NCI-H1694 (cell line): ENCODE results near the gene TUBA3E.
"Not testable (repeated sequence)": the region's sequence is repeated elsewhere in the genome, so short reads cannot be mapped to it uniquely, and the experiment has no call there.

Experiments
- DNase-seq: peaks from one replicate; lab custom pipeline; 2025; lab: John Stamatoyannopoulos, UW

Gene TUBA3E

GRCh38 chr2:130198343-130198742 is at the start of gene TUBA3E:
Gene TUBA3E, minus strand, starts transcription at chr2:130198439. Its CDS starts 79 bp downstream, at chr2:130198360.
- DNase-seq: no peak

GRCh38 chr2:130246430-130246829 is 48.2 kb upstream of the TUBA3E start:
- no peak for DNase-seq

DNA sequence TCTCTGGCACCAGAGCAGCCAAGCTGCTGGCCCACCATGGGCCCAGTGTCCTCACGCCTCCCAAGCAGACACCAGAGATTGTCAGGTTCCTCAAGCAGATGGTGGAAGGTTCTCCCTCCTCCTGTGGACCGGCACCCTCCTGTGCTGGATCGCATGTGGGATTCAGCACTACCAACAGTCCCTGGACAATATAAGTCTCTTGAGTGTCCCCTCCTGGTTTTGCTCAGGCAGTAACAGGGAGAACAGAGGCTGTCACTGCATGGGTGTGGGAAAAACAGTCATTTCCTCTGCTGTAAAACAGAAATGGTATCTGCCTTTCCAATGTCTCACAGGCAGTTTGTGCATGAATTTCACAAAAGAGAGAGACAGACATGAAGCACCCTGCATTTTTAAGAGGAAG is 47.7 kb upstream of the TUBA3E start:
- no peak for DNase-seq

- DNase-seq: no peak
Measured at GRCh38 chr2:130243359-130243758, 45.1 kb upstream of the TUBA3E start.

GRCh38 chr2:130241041-130241707 is 42.9 kb upstream of the TUBA3E start:
- no peak for DNase-seq

- not testable (repeated sequence) for DNase-seq
Measured at GRCh38 chr2:130239581-130239980, 41.3 kb upstream of the TUBA3E start.

DNA sequence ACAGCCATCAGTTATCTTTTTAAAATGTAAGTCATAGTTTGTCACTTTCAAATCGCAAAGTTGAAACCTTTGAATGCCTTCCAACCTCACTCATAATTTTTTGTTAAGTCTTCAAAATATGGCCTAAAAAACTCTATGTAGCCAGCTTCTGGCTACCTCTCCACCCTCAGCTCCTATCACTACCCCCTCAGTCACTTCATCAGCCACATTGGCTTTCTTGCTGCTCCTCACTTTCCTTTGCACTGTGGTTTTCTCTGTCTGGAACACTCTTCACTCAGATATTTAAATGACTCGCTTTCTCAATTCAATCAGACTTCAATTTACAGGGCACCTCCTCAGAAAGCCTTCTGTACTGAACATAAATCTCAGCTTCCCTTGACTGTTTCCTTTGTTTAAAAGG is 34.8 kb upstream of the TUBA3E start:
- not testable (repeated sequence) for DNase-seq

DNA sequence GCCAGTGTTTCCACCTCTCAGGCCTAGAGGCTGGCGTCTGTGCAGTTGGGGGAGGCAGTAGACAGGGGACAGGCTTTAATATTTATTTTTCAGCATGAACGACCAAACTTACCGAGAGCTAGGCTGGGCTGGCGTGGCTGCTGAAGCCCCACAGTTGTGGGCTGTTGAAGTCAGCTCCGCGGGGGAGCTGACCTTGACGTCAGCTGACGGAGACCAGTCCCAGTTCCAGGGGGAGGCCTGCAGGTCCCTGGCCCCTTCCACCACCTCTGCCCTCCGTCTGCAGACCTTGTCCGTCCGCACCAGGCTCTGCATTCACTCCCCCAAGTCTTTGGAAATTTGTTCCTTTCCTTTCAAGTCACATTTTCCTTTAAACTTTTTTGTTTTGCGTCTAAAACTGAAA is 33.4 kb upstream of the TUBA3E start:
- DNase-seq: no peak

DNA sequence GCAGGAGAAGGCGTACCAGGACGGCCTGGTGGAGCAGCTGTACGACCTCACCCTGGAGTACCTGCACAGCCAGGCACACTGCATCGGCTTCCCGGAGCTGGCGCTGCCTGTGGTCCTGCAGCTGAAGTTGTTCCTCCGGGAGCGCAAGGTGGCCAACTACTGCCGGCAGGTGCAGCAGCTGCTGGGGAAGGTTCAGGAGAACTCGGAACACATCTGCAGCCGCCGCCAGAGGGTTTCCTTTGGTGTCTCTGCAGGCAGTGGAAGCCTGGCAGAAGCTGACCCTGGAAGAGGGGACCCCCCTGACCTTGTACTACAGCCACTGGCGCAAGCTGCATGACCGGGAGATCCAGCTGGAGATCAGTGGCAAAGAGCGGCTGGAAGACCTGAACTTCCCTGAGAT is 32.7 kb upstream of the TUBA3E start:
- DNase-seq: not testable (repeated sequence)

- DNase-seq: not testable (repeated sequence)
Measured at GRCh38 chr2:130230376-130230775, 32.1 kb upstream of the TUBA3E start.

GRCh38 chr2:130229161-130229510 is 30.9 kb upstream of the TUBA3E start:
- DNase-seq: not testable (repeated sequence)

DNA sequence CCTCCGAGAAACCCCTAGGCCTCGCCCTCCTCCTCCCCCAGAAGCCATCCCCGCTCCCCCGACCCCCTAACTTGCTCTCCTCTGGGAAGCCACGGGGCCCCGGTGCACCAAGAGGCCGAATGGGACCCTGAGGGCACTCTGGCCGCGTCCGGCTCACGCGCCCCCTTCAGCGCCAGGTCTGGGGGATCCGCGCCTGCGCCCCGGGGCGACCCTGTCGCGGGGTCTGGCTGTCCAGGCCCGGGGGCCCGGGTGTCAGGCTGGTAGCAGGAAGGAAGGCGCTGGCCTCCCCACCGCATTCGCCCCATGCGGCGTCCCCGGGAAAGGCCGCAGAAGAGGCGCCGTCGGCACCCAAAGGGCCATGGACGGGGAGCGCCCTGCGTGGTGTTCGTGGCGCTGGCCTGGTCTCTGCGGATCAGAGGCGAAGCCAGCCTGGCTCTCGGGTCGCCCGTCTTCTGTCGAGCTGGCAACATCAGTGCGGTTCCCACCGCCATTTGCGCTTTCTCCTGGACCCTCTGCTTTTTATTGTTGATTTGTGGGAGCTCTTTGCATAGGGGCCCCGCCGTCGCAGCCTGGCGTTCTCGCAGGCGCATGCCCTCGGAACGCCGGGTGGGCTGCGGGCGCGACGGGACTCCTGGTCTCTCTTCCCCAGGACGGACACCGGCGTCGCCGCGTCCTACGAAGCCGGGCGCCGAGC is 30.4 kb upstream of the TUBA3E start:
- not testable (repeated sequence) for DNase-seq

GRCh38 chr2:130228005-130228404 is 29.8 kb upstream of the TUBA3E start:
- DNase-seq: not testable (repeated sequence)

DNA sequence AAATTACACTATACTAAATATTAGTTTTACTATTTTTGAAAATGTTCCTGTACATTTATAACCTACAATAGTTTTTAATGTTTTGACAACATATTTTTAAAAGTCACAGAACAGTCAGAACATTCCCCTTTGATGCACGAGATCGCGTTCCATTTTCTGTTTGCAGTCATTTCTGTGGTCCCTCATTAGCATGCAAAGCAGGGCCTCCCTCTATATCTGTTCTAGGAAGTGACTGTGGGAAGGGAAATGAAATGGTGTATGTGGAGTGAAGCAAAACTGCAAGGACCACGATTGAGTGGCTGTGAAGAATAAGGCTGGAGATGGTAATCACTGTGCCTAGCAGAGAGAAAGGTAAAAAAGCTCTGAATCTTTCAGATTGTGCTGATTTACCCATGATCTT is 24.3 kb upstream of the TUBA3E start:
- not testable (repeated sequence) for DNase-seq

- not testable (repeated sequence) for DNase-seq
Measured at GRCh38 chr2:130220505-130220904, 22.3 kb upstream of the TUBA3E start.

DNA sequence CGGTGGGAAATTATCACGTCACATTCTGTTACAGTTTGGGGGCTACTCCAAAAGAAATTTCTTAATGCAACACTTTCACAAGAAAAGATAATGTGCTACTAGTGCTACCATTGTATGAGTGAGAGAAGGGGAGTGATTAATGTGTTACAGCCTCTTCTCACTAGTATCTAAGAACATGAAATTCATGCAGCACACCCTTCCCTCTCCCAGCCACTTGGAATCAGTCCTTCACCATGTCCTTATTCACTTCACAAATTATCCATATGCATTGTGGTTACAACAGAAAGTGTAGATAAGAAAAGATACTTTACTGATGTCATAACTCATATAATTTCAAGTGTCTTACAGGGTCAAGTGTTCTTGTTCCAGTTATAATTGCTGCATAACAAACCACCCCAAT is 20.9 kb upstream of the TUBA3E start:
- DNase-seq: not testable (repeated sequence)

GRCh38 chr2:130207051-130207450 is 8.8 kb upstream of the TUBA3E start:
- DNase-seq: not testable (repeated sequence)

DNA sequence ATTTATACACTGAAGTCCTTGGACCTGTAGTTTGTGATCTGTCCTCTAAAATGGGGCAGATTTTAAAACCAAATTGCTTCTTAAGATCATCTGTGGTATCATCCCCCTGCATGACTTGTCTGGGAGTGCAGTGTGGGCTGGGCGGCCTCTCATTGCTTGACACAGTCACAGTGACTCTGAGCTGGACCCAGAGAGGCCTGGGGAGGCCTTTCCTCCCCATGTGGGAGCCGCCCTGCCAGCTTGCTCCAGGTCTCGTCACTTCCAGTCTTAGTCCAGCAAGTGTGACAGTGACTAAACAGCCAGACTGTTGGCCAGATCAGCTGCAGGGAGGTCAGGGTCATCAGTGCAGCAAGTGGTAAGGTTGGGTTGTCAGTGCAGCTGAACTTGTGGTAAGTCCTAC is 4.9 kb upstream of the TUBA3E start:
- DNase-seq: not testable (repeated sequence)

DNA sequence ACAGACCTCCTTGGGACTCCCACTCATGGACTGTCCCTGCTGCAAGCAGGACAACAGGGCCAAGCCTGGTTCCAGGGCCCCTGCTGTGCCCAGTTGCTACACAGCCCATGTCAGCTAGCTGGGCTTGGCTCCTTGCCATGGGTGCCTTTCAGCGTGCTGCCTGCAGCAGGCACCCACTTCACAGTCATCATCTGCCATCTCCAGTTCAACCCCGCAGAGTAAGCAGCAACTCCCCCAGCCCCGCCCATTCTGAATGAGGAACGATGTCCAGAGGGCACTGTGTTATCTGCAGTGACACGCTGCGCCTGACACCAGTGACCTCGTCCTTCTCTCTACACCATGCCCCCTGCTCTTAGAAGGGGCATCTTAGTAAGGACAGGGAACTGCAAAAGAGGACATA is 4.3 kb upstream of the TUBA3E start:
- DNase-seq: not testable (repeated sequence)

GRCh38 chr2:130196052-130196451 is 2.2 kb downstream of the TUBA3E start:
- not testable (repeated sequence) for DNase-seq

DNA sequence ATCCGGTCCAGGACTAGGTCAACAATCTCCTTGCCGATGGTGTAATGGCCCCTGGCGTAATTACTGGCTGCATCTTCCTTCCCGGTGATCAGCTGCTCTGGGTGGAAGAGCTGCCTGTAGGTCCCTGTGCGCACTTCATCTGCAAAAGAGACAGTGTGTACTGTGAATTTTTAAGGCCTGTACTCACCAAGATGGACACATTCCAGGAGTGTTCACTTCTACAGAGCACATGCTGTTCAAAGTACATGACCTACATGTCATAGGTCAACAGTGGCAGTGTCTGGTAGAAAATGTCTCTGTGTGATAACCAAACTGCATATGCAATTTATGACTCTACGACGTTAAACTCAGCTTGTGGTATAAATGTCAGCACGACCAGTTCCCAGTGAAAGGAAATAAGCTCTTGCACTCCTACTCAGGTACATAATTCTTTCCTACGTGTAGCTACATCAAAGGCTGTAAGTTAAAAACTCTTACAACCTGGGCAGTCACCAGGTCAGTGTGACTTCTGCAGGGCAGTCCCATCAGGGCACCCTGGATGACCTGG is 3.1 kb downstream of the TUBA3E start:
- not testable (repeated sequence) for DNase-seq

DNA sequence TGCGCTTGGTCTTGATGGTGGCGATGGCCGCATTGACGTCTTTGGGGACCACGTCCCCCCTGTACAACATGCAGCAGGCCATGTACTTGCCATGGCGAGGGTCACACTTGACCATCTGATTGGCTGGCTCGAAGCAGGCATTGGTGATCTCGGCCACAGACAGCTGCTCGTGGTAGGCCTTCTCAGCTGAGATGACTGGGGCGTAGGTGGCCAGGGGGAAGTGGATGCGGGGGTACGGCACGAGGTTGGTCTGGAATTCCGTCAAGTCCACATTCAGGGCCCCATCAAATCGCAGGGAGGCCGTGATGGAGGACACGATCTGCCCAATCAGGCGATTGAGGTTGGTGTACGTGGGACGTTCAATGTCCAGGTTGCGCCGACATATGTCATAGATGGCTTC is 4.4 kb downstream of the TUBA3E start:
- not testable (repeated sequence) for DNase-seq

DNA sequence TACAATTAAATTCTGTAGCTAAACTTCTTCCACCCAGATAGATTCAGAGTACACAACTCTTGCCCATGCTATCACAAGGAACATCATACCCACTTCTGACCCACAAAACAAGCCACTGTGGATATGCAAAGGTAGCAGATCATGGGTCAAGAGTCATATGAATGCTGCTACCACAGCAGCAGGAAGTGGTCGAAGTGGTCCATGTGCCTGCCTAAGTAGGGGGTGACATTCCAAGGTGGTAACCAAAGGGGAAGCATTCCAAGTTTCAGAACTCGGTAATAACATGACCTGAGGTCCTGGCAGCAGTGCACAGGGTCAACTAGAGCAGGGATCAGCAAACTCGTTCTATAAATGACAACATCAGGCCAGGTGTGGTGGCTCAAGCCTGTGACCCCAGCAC is 5.8 kb downstream of the TUBA3E start:
- DNase-seq: not testable (repeated sequence)
